ENCODE results near the gene GAN.

Gene GAN

DNA sequence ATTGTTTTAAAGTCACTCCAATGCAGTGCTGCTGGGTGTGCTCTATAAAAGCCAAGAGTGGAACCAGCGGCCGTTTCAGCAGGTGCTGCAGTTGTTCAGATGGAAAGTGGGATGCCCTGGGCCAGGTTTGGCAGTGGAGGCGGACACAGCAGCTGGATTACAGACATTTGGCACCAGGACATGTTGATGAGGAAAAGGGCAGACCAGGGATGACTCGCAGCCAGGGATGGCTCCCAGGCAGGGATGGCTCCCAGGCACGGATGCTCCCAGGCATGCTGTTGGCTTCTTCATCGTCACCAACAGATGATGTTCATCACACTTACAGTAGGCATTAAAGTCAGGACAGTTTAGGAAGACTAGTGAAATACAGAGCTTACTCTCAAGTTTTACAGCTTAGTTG lies 10.0 kb downstream of the GAN start:
- H3K27ac ChIP-seq (replicated peaks), result no peak overlapping the region
- no peak overlapping the region for H3K4me3 ChIP-seq (replicated peaks; ENCODE audit: insufficient read depth, low read length)

DNA sequence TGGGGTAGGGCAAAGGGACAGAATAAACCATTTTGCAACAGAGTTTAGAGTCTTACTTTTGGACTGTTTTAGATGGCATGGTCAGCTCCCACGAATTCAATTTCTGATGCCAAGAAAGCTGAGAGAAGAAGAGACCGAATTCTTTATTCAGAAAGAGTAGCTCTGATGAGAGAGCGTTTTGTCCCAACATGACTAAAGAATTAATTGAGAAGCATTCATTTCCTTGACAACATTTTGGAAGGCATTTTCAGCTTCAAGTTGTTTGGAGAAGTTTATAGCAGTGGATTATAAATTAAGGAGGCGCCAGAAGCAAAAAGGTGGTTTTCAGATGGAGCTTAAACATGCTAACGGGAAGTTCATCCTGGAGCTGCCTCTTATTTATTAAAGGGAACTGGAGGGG lies 12.2 kb downstream of the GAN start:
- TF ChIP-seq, protein P1, sequence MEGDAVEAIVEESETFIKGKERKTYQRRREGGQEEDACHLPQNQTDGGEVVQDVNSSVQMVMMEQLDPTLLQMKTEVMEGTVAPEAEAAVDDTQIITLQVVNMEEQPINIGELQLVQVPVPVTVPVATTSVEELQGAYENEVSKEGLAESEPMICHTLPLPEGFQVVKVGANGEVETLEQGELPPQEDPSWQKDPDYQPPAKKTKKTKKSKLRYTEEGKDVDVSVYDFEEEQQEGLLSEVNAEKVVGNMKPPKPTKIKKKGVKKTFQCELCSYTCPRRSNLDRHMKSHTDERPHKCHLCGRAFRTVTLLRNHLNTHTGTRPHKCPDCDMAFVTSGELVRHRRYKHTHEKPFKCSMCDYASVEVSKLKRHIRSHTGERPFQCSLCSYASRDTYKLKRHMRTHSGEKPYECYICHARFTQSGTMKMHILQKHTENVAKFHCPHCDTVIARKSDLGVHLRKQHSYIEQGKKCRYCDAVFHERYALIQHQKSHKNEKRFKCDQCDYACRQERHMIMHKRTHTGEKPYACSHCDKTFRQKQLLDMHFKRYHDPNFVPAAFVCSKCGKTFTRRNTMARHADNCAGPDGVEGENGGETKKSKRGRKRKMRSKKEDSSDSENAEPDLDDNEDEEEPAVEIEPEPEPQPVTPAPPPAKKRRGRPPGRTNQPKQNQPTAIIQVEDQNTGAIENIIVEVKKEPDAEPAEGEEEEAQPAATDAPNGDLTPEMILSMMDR (IDR thresholded peaks at IDR 0.05; ENCODE audit: insufficient read depth, low read length), result no peak
- no peak for TF ChIP-seq POLR2AphosphoS5 (IDR thresholded peaks at IDR 0.05; ENCODE audit: low read depth)
- Histone ChIP-seq H3K27me3 (ENCODE audit: insufficient read depth, poor library complexity, severe bottlenecking) (no peaks in the 10 kb centered on the region), H3K27ac (replicated peaks) (no peak overlapping the region), H3K4me3 (replicated peaks; ENCODE audit: insufficient read depth, low read length) (no peak overlapping the region)
- no peak for DNase-seq (ENCODE audit: low read depth in 1 of 2, low spot score in 1 of 2)

More for the DNA sequence above, 10.0 kb downstream of the GAN start:
- no peak for DNase-seq (ENCODE audit: low read depth in 1 of 2, low spot score in 1 of 2)
- H3K27me3 ChIP-seq (ENCODE audit: insufficient read depth, poor library complexity, severe bottlenecking), result no peaks in the 10 kb centered on the region
- TF ChIP-seq SPI1 (IDR thresholded peaks at IDR 0.05; ENCODE audit: borderline replicate concordance, low read depth) (no peak), POLR2AphosphoS5 (IDR thresholded peaks at IDR 0.05; ENCODE audit: low read depth) (no peak)
- TF ChIP-seq, protein P1 (IDR thresholded peaks at IDR 0.05; ENCODE audit: insufficient read depth, low read length), result no peak

DNA sequence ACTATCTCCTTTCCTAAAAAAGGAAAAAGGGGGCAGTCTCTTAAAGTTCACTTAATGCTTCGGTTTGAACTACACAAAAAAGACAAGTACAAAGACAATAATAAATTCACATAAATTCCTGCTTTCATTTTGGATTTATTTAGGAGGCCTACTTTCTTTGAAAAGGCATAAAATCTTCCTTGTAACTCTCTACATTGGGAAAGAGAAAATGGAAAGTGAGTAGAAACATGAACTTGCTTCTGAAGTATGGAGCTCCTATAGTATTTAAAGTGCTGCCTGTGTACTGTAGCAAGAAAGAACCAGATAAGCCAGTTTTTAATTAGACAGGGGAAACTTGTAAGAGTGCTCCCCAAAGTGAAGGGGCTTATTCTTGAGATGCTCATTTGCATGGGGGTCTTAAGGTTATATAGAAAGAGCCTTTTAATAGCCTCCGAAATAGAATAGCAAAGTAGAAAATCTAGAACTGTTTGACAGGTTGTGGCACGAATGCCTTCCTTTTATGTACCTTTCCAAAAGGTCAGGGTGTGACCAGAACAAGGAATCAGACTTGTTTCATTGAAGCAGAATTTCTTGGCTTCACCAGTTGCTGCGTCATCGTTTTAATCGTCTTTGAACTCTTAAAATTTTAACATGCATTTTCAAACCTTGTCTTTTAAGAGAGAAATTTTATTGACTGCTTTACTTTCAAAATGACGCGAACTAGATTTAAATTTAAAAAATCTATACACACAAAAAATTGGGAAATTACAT lies 12.9 kb downstream of the GAN start:
- Histone ChIP-seq H3K4me3 (replicated peaks; ENCODE audit: insufficient read depth, low read length) (no peak overlapping the region), H3K27ac (replicated peaks) (no peak overlapping the region), H3K27me3 (ENCODE audit: insufficient read depth, poor library complexity, severe bottlenecking) (no peaks in the 10 kb centered on the region)
- no peak for DNase-seq (ENCODE audit: low read depth in 1 of 2, low spot score in 1 of 2)
- TF ChIP-seq POLR2AphosphoS5 (IDR thresholded peaks at IDR 0.05; ENCODE audit: low read depth), result no peak
- no peak for TF ChIP-seq GABPA (IDR thresholded peaks at IDR 0.05; ENCODE audit: low read depth)
- TF ChIP-seq, protein P1 (IDR thresholded peaks at IDR 0.05; ENCODE audit: insufficient read depth, low read length), result no peak

DNA sequence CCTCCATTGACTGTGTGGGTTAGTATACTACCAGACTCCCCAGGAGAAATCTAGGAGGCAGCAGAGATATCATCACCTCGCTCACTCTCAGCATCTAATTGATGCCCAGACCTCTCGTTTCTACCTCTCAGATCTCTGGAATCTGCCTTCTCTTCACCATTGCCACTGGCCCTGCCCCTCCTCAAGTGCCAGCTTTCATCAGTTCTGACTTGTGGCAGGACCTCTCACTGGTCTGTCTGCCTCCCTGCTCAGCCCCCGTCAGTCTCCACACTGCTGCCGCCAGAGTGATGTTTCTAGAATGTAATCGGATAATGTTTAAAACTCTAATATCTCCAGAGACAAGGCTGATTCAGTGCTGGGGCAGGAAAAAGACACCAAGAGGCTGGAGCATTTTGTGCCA lies 15.2 kb downstream of the GAN start:
- TF ChIP-seq GABPA (IDR thresholded peaks at IDR 0.05; ENCODE audit: low read depth) (no peak), SPI1 (IDR thresholded peaks at IDR 0.05; ENCODE audit: borderline replicate concordance, low read depth) (no peak), POLR2AphosphoS5 (IDR thresholded peaks at IDR 0.05; ENCODE audit: low read depth) (no peak)
- TF ChIP-seq, protein P2, sequence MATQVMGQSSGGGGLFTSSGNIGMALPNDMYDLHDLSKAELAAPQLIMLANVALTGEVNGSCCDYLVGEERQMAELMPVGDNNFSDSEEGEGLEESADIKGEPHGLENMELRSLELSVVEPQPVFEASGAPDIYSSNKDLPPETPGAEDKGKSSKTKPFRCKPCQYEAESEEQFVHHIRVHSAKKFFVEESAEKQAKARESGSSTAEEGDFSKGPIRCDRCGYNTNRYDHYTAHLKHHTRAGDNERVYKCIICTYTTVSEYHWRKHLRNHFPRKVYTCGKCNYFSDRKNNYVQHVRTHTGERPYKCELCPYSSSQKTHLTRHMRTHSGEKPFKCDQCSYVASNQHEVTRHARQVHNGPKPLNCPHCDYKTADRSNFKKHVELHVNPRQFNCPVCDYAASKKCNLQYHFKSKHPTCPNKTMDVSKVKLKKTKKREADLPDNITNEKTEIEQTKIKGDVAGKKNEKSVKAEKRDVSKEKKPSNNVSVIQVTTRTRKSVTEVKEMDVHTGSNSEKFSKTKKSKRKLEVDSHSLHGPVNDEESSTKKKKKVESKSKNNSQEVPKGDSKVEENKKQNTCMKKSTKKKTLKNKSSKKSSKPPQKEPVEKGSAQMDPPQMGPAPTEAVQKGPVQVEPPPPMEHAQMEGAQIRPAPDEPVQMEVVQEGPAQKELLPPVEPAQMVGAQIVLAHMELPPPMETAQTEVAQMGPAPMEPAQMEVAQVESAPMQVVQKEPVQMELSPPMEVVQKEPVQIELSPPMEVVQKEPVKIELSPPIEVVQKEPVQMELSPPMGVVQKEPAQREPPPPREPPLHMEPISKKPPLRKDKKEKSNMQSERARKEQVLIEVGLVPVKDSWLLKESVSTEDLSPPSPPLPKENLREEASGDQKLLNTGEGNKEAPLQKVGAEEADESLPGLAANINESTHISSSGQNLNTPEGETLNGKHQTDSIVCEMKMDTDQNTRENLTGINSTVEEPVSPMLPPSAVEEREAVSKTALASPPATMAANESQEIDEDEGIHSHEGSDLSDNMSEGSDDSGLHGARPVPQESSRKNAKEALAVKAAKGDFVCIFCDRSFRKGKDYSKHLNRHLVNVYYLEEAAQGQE (IDR thresholded peaks at IDR 0.05; ENCODE audit: insufficient replicate concordance, low read depth), result no peak
- TF ChIP-seq, protein P1 (IDR thresholded peaks at IDR 0.05; ENCODE audit: insufficient read depth, low read length), result no peak
- Histone ChIP-seq H3K27ac (replicated peaks) (no peak overlapping the region), H3K4me3 (replicated peaks; ENCODE audit: insufficient read depth, low read length) (no peak overlapping the region), H3K27me3 (ENCODE audit: insufficient read depth, poor library complexity, severe bottlenecking) (no peaks in the 10 kb centered on the region)
- DNase-seq (ENCODE audit: low read depth in 1 of 2, low spot score in 1 of 2), result no peak

Data from HL-60 (cell line).